HG02884 (cell line): ENCODE measurements around the gene GPR12.
"Not testable (repeated sequence)": the region's sequence is repeated elsewhere in the genome, so short reads cannot be mapped to it uniquely, and the experiment has no call there.

Experiments used
- ATAC-seq: cut with Tn5 transposase; IDR thresholded peaks from one replicate; pipeline ENCODE4 v1.9.1; 2021; ENCODE audit warnings: mild to moderate bottlenecking, moderate library complexity; ENCODE audit not compliant: unreplicated experiment

Gene GPR12

GRCh38 chr13:26749285-26749684 lies 11.3 kb downstream of the GPR12 start:
- no peak for ATAC-seq

- no peak for ATAC-seq
Observed at GRCh38 chr13:26747706-26748105, 12.9 kb downstream of the GPR12 start.

- ATAC-seq = no peak
Observed at GRCh38 chr13:26743971-26744370, 16.6 kb downstream of the GPR12 start.

DNA sequence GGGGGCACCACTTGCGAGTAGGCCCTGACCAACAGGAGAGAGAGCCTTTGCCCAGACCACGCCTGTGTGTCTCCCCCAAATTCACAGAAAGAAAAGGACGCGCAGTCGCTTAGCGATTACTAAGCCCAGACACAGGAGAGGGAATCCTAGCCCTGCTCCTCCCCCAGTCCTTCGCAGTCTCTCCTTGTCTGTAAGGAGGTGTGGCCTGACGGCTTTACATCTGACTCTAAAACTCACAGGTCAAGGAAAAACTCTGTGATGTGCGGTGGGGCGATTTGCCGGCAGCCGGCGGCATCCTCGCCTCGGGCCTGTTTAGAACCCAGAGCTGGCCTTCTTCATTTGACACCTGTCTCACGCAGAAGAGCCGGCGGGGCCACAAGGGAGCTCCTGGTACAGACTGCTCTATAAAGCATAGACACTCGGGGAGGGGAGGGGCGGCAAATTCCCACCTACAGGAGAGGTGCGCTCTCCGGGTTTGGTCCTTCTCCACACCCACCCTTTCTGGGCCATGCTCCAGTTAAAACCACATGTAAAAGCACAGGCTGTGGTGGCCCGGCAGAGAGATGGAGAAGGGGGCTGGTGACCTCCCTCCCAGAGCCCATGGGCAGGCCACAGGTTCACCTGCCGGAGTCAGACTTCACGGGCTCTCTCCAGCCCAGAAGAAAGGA lies 17.8 kb downstream of the GPR12 start:
- no peak for ATAC-seq

DNA sequence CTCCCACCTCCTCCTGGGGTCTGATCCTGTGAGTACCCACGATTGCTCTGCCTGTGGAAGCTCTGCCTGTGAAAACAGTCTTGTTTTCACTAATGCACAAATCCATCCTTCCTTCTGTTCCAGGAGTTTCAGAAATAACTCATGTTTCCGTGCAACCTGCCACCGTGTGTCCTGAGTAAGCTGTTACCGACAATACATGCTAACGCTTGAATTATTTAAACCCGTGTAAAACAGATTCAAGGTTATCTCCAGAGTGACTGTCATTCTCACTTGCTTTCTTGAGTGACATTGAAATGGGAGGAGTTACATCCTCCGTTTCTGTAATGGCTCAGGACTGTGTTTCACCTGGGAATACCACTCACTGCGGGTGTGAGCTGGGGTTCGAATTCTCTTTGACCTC lies 24.9 kb downstream of the GPR12 start:
- ATAC-seq = no peak

DNA sequence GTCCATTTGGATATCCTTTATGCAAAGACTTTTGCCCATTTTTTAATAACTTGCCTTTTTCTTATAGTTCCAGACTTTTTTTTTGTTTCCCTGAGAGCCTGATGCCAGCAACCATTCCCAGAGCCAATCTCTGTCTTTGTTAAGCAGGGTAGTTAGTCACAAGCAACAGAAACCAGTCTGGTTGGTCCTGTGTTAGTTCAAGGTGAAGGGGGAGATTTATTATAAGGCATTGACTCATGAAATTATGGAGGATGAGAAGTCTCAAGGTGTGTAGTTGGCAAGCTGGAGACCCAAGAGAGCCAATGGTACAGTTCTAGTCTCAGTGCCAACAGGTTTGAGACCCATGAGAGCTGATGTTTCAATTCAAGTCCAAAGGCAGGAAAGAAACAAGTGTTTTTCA lies 33.0 kb downstream of the GPR12 start:
- no peak for ATAC-seq

DNA sequence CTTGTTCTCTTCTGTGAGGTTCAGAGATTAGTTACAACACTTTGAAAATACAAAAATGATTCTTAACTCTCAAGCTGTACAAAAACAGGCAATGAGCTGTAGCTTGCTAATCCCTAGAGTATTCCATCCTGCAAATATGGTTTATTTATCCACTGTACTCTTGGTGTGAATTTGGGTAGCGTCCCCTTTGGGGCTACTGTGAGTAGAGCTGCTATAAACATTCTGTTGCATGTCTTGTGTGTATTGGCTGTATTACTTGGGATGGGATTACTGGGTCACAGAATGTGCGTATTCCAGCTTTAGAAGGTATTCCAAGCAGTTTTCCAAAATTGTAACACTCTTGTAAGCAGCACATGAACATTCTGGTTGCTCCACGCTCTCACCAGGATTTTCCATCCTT lies 33.5 kb downstream of the GPR12 start:
- ATAC-seq = no peak

DNA sequence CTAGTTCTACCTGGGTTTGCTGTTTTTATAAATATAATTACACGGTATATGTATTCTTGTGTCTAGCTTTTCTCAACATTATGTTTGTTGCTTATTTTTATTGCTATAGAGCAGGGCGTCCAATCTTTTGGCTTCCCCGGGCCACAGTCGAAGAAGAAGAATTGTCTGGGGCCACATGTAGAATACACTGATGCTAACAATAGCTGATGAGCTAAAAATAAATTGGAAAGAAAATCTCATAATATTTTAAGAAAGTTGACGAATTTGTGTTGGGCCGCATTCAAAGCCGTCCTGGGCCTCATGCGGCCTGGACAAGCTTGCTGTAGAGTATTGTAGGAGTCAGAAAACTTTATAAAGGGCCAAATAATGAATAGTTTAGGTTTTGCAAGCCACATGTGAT lies 33.9 kb downstream of the GPR12 start:
- no peak for ATAC-seq

DNA sequence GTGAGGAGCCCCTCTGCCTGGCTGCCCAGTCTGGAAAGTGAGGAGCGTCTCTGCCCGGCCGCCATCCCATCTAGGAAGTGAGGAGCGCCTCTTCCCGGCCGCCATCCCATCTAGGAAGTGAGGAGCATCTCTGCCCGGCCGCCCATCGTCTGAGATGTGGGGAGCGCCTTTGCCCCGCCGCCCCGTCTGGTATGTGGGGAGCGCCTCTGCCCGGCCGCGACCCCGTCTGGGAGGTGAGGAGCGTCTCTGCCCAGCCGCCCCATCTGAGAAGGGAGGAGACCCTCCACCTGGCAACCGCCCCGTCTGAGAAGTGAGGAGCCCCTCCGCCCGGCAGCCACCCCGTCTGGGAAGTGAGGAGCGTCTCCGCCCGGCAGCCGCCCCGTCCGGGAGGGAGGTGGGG lies 37.0 kb downstream of the GPR12 start:
- not testable (repeated sequence) for ATAC-seq

DNA sequence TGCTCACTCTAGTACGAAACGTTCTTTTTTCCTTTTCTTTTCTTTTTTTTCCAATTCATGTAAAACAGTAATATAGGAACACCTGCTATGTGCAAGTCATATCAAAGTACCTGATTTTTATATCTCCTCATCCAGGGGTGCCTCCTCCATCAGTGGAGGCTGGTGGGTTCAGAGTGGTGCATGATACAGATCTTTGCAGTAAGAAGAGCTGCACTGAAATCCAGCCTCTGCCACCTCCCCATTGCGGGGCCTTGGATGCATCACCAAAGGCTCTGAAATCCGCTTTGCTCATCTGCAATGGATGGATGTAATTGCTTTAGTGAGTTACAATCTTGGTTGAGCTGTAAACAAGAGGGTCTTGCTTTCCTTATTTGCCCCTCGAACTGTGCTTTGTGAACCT lies 38.3 kb downstream of the GPR12 start:
- ATAC-seq = no peak

GRCh38 chr13:26721251-26722121 lies 39.1 kb downstream of the GPR12 start:
- no peak for ATAC-seq

GRCh38 chr13:26719356-26719945 lies 41.1 kb downstream of the GPR12 start:
- ATAC-seq = no peak

DNA sequence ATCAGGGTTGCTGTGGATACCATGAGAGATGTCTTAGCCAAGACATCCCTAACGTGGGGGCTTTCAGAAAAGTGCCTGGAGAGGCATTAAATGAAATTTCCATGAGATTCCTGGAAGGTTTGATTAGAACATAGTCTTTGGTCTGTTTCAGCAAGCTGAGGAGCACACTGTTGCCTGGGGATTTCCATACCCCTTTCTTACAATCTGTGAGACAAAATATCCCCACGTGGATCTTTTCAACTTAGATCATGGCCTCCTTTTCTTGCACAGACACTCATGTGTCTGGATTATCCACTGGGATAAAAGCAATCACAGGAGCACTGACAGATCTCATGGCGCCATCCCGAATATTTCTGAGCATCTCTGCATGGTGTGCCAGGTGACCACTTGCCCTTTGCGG lies 41.7 kb downstream of the GPR12 start:
- ATAC-seq = no peak

DNA sequence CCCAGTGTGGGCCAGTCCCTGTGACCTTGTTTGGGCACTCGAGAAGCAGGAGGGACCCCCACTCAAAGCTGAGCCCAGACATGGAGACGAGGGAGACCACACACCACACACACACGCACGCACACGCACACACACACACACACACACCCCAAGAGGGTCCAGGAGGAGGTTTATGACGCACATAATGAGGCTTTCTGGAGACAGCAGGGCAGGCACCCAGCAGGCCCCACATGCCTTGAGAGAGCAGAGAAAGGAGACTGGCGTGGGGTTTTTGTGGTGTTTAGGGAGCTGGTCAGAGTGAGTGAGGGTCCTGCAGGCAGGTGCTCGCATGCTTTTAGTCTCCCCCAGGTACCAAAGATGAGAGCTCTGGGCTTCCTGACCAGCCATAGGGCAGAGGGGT lies 42.4 kb downstream of the GPR12 start:
- no peak for ATAC-seq

- ATAC-seq = no peak
Observed at GRCh38 chr13:26716984-26717383, 43.6 kb downstream of the GPR12 start.

- ATAC-seq = no peak
Observed at GRCh38 chr13:26713341-26713740, 47.2 kb downstream of the GPR12 start.

GRCh38 chr13:26711211-26711610 lies 49.4 kb downstream of the GPR12 start:
- no peak for ATAC-seq

DNA sequence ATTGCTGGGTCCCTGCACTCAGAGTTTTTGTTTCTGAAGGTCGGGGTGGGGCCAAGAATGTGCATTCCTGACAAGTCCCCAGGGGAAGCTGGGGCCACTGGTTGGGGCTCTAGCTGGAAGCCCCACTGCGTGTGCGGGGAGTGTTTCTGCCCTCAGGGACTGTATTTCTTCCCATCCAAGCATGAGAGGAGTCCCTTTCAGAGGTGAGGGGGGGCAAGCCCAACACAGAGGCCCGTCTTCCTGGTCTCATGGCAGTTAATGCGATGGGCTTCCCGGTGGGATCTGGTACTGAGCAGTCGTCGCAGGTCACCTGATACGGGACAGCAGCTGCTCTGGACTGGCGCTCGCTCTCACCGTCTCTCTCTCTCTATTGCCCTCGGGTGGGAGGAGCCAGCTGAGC lies 50.4 kb downstream of the GPR12 start:
- no peak for ATAC-seq

DNA sequence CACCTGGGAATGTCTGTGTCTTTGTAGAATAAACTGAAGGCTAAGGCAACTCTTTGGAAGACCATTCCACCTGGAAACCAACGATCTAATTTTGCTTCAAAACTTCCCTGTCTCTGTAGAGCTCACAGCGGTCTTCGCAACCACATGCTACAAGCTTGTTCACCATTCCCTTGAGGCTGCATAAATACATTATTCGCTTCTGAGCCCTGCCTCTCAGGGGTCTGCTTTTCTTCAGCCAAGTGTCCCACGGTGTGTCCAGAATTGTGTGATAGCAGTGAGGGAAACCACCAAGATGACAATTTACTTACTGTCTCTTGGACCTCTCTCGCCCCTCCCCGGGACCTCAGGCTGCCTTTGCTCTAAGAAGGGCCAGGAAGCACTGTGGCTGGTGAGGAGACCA lies 51.1 kb downstream of the GPR12 start:
- ATAC-seq = no peak

- ATAC-seq = no peak
Observed at GRCh38 chr13:26708007-26708297, 52.6 kb downstream of the GPR12 start.

GRCh38 chr13:26707122-26708006 lies 53.2 kb downstream of the GPR12 start:
- no peak for ATAC-seq
